ENCODE data around the gene SLC39A10.
"Not testable (repeated sequence)": the region's sequence is repeated elsewhere in the genome, so short reads cannot be mapped to it uniquely, and the experiment has no call there.

The SLC39A10 gene

DNA sequence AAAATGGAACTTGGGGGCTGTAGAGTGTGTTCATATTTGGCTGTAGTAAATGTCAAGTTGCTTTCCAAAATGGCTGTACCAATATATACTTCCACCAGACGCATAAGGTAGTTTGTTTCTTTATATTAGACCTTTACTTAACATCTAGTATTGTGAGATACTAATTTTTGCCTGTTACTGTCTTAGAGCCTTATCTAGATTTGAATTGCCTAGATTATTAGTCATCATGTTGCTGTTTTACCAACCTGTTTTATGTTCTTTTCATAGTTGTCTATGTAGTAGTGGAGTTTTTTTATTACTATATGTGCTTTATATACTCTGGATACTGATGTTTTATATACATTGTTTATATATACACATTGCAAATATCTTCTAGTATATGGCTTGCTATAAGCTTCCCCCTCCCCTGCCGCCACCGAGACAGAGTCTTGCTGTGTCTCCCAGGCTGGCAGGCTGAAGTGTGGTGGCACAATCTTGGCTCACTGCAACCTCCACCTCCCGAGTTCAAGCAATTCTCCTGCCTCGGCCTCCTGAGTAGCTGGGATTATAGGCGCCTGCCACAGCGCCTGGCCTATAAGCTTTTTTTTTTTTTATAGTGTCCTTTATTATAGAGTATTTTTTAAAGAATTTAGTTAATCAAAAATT, 18.9 kb downstream of the SLC39A10 start:
- no peak for DNase-seq

DNA sequence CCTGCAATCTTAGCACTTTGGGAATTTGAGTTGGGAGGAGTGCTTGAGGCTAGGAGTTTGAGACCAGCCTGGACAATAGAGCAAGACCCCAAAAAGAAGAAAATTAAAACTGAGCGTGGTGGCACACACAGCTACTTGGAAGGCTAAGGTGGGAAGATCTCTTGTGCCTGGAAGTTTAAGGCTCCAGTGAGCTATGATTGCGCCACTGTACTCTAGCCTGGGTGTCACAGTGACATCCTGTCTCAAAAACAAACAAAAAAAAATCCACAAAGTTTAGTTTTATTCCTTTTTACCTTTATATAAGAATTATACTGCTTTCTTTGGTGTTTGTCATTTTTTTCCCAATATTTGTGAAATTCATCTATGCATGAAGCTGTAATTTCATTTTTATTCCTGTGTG, 20.3 kb downstream of the SLC39A10 start:
- no peak for DNase-seq

DNA sequence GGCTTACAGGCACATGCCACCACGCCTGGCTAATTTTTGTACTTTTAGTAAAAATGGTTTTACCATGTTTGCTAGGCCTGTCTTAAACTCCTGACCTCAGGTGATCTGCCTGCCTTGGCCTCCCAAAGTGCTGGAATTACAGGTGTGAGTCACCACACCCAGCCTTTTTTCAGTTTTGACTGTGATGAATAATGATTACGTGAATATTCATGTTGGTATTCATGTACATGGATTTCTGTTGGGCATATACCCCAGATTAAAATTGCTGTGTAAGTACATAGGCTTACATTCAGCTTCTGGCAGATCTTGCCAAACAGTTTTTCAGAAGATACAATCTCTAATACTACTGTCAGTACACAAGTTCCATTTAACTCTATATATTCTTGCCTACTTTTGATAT, 20.9 kb downstream of the SLC39A10 start:
- DNase-seq = no peak

DNA sequence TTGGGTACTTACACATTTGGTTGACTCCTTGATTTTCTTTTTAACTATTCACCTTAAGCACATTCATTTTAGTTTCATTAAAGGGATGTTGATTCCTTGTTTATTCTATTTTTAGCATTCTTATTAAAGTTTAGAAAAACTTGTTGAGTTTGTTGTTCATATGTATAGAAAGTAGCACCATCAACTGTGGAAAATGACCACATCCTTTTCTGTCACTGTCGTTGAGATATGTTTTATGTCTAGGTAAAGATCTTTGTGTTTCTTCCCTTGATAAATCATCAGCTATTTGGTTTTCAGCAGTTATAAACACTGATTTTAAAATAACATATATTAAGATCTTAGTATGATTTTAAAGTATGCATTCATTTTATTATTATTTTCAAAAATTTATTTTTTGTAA, 25.1 kb downstream of the SLC39A10 start:
- DNase-seq = no peak

DNA sequence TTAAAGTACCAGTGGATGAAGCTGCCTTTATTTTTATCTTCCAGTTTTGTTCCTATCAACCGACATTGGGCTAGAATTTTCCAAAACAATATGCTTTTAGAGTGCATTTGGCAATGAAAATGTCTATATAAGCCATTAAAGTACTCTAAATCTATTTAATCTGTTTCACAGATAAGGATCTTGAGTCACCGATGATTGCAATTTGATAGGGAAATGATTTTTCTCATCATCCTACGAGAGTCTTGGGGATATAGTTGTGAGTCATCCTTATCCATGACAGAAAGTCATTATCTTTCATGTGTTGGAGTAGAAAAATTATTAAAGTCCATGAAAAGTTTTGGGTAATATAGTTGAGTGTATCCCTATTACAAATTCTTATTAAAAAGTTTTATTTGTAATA, 26.1 kb downstream of the SLC39A10 start:
- DNase-seq = no peak

DNA sequence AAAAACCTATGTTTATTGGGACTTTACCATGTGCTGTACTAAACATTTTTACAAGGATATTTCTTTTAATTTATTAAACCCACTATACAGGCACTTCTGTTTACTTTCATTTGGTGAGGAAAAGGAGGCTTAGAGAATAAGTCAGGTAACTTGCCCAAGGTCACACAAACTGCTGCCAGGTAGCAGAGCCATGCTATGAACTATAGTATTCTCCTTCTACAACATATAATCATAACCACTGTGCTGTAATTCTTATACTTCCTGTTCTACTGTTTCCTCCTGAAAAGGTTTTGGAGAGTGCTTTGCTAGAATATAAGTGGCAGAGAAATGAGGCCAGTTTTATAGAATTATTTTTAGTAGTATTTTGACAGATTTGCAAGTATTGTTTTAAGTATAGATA, 29.5 kb downstream of the SLC39A10 start:
- no peak for DNase-seq

DNA sequence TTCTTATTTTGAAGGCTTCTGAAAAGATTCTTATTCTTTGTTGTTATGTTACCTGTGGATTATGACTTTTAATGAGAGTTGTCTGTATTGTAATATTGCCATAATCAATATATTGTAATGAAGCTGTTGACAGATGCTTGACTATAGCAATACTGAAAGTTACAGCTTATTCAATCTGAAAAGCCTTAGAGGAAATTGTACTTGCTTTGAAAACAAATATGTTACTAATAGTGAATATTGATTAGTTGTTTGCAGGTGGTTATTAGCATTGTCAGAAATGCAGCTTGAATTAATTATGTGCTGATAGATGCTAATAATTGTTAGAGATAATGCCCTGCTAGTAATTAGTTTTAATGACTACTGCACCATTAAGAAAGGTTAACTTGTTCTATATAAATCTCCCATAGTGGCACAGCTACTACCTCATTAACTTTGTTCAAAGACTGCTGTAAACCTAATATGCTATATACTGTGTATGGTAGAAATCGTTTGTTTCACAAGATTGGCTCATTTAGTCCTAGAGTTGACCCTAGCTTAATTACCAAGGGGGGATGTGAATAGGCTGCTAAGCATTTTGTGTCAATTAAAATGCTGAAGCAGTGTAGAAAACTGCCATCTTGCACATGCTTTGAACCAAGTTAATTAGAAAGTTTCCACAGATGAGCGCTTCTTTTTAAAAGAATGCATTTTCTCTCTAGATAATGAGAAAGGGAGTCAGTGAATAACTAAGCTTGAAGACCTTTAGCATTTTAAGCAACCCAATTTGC, 30.5 kb downstream of the SLC39A10 start:
- DNase-seq = no peak

DNA sequence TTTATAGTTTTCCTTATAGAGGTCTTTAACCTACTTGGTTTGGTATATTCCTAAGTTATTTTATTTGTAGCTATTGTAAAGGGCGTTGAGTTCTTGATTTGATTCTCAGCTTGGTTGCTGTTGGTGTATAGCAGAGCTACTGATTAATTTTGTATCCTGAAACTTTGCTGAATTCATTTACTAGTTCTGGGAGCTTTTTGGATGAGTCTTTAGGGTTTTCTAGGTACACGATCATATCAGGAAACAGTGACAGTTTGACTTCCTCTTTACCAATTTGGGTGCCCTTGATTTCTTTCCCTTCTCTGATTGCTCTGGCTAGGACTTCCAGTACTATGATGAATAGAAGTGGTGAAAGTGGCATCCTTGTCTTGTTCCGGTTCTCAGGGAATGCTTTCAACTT, 35.5 kb downstream of the SLC39A10 start:
- not testable (repeated sequence) for DNase-seq

DNA sequence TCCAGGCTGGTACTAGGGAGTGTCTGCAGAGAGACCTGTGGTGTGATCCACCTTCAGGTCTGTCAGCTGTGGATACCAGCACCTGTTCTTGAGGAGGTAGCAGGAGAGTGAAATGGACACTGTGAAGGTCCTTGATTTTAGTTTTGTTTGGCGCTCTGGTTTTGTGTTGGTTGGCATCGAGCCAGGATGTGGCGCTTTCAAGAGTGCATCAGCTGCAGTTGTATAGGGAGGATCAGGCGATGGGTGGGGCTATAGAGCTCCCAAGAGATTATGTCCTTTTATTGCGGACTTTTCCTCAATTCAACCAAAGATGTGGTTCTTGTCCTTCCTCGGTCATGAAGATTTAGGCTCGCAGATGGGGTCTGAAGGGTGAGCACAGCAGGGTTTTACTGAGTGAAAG, 37.5 kb downstream of the SLC39A10 start:
- no peak for DNase-seq

DNA sequence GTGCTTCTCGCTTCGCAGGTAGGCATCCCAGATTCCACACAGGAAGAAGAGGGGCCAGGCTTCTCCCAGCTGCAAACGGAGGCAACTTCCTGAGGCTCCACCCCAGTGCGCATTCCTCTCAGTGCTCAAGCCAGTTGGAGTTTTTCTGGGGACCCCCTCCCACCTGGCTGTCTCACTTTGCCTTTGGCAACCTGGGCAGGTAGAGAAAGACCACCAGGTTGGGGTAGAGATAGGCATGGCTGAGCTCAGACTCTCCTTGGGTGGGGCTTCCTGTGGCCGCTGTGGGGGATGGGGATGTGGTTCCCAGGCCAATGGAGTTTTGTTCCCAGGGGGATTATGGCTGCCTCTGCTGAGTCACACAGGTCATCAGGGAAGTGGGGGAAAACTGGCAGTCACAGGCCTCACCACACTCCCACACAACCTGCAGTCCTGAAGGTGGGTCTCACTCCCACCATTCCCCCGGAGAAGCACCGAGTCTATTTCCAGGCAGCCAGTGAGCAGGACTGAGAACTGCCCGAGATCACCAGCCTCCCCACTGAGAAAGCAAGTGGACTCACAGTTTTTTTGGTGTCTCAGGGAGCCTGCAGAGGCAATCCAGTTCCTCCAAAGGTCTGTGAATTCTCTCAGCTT, 38.1 kb downstream of the SLC39A10 start:
- no peak for DNase-seq

DNA sequence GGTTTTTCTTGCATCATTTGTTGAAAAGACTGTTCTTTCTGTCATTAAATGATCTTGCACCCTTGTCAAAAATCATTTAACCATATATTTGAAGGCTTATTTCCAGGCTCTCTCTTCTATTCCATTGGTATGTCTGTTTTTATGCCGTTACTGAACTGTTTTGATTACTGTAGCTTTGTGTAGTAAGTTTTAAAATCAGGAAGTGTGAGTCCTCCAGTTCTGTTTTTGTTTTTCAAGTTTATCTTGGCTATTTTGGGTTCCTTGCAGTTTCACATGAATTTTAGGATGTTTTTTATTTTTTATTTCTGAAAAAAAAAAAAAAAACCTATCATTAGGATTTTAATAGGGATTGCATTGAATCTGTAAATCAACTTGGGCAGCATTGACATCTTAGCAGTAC, 39.0 kb downstream of the SLC39A10 start:
- no peak for DNase-seq

DNA sequence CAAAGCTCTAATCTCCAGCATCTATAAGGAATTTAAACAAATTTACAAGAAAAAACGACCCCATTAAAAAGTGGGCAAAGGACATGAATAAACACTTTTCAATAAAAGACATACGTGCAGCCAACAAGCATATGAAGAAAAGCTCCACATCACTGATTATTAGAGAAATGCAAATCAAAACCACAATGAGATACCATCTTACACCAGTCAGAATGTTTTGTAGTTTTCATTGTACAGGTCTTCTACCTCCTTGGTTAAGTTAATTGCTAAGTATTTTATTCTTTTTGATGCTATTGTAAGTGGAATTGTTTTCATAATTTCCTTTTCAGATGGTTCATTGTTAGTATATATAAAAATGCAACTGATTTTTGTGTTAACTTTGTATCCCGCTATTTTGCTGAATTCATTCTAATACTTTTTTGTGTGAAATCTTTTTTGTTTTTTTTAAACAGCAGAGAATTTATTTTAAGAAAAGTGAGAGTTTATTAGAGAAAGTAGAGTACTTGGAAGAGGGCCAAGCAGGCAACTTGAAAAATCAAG, 40.7 kb downstream of the SLC39A10 start:
- no peak for DNase-seq

DNA sequence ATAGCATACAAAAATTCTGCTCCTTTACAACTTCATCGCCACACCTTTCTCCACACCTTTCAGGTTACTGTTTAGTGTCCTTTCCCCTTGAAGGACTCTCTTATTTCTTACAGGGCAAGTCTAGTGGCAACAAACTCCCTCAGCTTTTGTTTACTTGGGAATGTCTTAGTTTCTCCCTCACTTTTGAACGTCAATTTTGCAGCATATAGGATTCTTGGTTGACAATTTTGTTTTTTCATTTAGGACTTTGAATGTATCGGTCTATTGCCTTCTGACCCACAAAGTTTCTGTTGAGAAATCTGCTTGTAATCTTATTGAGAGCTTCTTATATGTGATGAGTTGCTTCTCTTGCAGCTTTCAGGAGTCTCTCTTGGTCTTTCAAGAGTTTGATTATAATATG, 43.5 kb downstream of the SLC39A10 start:
- no peak for DNase-seq

DNA sequence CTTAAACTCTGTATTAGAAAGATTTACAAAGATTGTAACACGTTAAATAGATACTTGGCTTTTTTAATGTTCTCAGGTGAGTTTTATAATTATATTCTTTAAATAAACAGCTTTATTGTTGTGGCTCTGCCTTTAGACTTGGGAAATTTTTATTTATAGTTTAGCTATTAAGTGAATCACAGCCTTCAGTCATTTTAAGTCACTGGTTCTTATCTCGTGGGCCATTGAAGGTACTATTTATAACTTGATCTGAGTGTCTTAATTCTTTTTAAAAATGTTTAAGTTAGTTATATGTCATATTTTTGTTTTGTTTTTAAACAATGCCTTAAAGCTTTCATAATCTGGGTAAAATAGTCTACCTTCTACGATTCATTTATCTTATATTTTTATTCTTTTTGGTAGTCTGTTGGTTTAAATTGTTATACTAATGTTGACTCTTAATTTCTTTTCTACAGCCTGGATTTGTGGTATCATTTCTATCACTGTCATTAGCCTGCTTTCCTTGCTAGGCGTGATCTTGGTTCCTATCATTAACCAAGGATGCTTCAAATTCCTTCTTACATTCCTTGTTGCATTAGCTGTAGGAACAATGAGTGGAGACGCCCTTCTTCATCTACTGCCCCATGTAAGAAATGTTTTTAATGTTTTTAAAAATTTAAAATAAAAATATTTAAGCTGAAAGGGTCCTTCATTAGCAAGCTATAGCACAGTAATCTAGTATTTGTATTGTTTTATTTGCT, 49.3 kb downstream of the SLC39A10 start:
- DNase-seq = no peak

DNA sequence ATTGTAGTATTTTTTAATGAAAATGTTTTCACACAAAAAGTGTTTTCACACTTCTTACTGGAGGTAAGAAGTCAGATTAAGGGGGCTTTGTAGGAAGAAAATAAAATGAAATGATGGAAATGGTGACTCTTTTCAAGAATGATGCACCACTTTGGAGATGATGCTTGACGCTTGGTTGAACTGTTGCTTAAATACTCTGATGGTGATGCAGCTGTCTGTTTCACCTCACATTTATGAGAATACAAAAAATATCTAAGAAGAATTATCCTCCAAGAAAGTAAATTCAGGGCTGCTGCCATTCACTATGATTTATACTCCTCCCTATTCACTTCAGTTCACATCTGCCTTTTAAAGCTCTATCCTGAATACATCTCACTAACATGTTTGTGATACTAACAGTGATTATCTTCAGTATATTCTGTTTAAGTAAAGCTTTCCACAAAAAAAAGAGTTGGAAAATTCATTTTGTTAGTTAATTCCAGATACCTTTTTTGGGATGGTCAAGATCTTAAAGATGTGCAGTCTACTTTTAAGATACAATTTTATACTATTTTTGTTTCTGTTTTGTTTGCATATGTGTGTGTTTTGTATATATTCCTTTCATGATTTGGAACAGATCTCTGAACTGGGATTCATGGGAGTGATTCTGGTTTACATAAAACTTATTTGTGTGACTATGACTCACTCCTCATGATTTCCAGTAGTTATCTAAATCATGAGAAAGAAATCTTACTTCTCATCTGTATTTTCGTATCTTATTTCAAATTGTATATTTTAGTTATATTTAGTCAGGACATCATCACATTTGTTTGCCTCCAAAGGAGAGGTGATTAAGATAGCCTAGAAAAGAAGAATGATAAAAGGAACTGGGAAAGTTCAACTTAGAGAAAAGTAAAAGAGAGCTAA, 53.1 kb downstream of the SLC39A10 start:
- DNase-seq = no peak

DNA sequence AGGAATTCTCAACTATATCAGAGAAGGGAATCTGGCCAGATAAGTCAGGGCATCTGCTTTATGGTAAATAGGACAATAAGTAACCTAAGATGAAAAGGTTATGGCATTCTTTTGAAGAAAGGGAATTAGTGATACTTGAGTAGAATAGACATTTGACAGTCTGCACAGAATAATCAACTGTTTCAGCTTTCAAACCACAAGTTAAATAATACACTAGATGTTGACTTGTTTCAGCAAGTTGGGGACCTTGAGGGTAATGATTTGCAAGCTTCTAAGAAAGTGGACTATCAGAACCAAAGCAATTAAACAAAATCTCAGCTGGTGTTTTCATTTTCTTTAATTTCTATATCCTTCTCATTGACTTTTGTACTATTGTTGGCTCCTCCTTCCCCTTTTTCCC, 54.5 kb downstream of the SLC39A10 start:
- no peak for DNase-seq

DNA sequence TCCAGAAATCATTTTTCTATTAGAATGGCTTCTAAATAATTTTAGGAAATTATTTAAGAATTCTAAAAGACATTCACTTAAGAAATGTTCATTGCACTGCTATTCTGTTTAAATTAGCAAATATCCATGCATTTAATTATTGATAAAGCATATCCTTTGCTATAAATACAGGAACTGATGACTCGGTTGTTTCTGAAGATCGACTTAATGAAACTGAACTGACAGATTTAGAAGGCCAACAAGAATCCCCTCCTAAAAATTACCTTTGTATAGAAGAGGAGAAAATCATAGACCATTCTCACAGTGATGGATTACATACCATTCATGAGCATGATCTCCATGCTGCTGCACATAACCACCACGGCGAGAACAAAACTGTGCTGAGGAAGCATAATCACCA, 59.4 kb downstream of the SLC39A10 start:
- DNase-seq = no peak

DNA sequence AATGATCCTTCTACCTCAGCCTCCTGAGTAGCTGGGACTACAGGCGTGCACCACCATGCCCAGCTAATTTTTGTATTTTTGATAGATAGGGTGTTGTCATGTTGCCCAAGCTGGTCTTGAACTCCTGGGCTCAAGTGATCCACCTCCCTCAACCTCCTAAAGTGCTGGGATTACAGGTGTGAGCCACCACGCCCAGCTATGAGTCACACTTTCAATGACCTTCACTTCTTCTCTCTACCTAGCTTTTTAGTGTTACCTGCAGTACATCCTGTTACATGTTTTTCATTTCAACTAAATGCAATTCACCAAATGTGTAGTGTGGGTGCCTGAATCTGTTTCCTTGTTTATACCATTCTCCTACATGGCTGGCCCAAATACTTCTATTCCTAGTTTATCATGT, 64.0 kb downstream of the SLC39A10 start:
- DNase-seq = no peak

DNA sequence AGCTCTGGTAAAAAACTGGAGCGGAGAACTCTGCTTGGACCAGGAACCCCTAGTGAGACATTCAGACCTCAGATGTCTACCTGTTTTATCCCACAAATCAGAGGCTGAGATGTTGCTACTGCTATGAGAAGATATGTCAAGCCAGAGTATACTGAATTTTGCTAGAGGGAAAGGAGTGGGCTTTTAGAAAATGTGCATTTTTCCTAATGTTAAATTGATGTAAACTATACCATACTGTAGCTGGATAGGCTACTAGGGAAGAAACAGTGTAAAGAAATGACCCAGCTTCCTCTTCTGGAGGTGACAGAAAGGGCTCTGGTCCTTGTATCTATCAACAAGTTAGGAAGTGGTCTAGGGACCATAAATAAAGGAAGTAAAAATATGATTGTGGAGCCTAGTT, 65.0 kb downstream of the SLC39A10 start:
- DNase-seq = no peak

DNA sequence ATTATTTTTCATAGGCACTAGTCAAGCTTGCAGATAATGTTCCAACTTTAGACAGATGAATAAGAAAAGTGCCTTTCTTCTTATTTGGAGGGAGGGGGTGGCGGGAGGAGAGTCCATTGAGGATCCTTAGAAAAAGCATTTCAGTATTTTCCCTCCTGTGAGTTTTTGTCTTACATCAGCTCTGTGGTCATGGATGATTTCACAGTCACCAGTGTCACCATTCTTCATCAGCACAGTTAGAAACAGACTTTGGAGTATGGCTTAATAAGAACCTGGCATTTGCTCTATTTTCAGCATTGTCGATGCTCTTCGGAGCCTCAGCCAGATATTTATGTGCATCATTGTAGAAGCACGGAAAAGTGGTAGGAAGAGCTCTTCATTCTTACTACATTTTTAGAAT, 70.1 kb downstream of the SLC39A10 start:
- no peak for DNase-seq

DNA sequence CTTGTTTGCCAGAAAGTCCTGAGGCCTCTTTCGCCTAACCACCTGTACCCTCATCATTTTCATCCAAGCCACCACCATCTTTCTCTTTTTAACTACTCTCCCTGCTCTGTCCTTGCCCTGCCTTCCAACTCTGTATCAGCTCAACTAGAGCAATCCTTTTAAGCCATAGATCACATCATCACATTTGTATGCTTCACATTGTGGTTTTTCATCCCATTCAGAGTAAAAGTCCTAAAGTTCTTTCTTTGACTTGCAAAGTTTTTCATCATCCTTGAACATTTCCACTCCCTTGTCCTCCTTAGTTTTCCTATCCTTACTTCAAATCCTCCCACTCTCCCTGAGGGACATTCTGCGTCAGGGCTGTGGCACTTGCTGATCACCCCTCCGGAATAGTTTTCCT, 73.9 kb downstream of the SLC39A10 start:
- no peak for DNase-seq

DNA sequence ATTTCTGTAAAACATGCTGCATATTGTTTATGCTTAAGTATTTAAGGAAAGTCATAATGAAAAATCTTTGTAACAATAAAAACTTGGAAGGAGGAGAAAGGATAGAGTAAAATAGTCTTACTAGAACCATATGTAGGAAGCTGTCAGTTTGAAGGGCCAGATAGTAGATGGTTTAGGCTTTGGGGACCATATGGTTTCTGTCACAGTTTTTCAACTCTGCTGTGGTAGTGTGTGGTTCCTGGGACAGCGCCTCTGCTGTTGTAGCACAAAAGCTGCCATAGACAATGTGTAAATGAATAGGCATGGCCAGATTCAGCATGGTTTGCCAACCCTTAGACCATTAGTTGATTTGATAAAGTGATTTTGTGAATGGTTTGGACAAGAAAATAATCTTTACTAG, 75.5 kb downstream of the SLC39A10 start:
- no peak for DNase-seq

All from activated T-cell treated with anti-CD3 and anti-CD28 coated beads, Interleukin-2, amount 50 U/mL, for 1 hour (primary cell).